Measurements from ENCODE around the gene TCP11.
"Not testable (repeated sequence)": the region's sequence is repeated elsewhere in the genome, so short reads cannot be mapped to it uniquely, and the experiment has no call there.

The TCP11 gene

GRCh38 chr6:35146453-35146852 lies 5.3 kb upstream of the TCP11 start:
- no peak for DNase-seq (ENCODE audit: low read depth in 2 of 2)

- no peak for DNase-seq (ENCODE audit: low read depth in 2 of 2)
Measured at GRCh38 chr6:35145757-35146156, 4.6 kb upstream of the TCP11 start.

- no peak for DNase-seq (ENCODE audit: low read depth in 2 of 2)
Measured at GRCh38 chr6:35142588-35143569, 1.7 kb upstream of the TCP11 start.

GRCh38 chr6:35140639-35141006 lies 516 bp downstream of the TCP11 start:
- no peak for DNase-seq (ENCODE audit: low read depth in 2 of 2)

GRCh38 chr6:35139924-35140638 lies 1.1 kb downstream of the TCP11 start:
- peak in 1 of 2 experiments; percentile 38 for DNase-seq (ENCODE audit: low read depth in 2 of 2)

- DNase-seq (ENCODE audit: low read depth in 2 of 2) = no peak
Measured at GRCh38 chr6:35139470-35139869, 1.7 kb downstream of the TCP11 start.

GRCh38 chr6:35138191-35138590 lies 2.9 kb downstream of the TCP11 start:
- not testable (repeated sequence) for DNase-seq (ENCODE audit: low read depth in 2 of 2)

- no peak for DNase-seq (ENCODE audit: low read depth in 2 of 2)
Measured at GRCh38 chr6:35136185-35136584, 5.0 kb downstream of the TCP11 start.

GRCh38 chr6:35128496-35128895 lies 12.6 kb downstream of the TCP11 start:
- no peak for DNase-seq (ENCODE audit: low read depth in 2 of 2)

- DNase-seq (ENCODE audit: low read depth in 2 of 2) = no peak
Measured at GRCh38 chr6:35128042-35128441, 13.1 kb downstream of the TCP11 start.

- no peak for DNase-seq (ENCODE audit: low read depth in 2 of 2)
Measured at GRCh38 chr6:35124356-35124755, 16.8 kb downstream of the TCP11 start.

- no peak for DNase-seq (ENCODE audit: low read depth in 2 of 2)
Measured at GRCh38 chr6:35120746-35121145, 20.4 kb downstream of the TCP11 start.

GRCh38 chr6:35108309-35108885 lies 32.7 kb downstream of the TCP11 start:
- DNase-seq (ENCODE audit: low read depth in 2 of 2) = no peak

GRCh38 chr6:35107761-35108160 lies 33.4 kb downstream of the TCP11 start:
- DNase-seq (ENCODE audit: low read depth in 2 of 2) = not testable (repeated sequence)

GRCh38 chr6:35107208-35107607 lies 33.9 kb downstream of the TCP11 start:
- DNase-seq (ENCODE audit: low read depth in 2 of 2) = not testable (repeated sequence)

GRCh38 chr6:35106061-35106460 lies 35.1 kb downstream of the TCP11 start:
- not testable (repeated sequence) for DNase-seq (ENCODE audit: low read depth in 2 of 2)

- no peak for DNase-seq (ENCODE audit: low read depth in 2 of 2)
Measured at GRCh38 chr6:35105078-35105477, 36.1 kb downstream of the TCP11 start.

- DNase-seq (ENCODE audit: low read depth in 2 of 2) = no peak
Measured at GRCh38 chr6:35099116-35099515, 42.0 kb downstream of the TCP11 start.

GRCh38 chr6:35096129-35096862 lies 44.8 kb downstream of the TCP11 start:
- DNase-seq (ENCODE audit: low read depth in 2 of 2) = no peak

- DNase-seq (ENCODE audit: low read depth in 2 of 2) = no peak
Measured at GRCh38 chr6:35094183-35094582, 47.0 kb downstream of the TCP11 start.

- DNase-seq (ENCODE audit: low read depth in 2 of 2) = no peak
Measured at GRCh38 chr6:35093783-35094182, 47.4 kb downstream of the TCP11 start.

GRCh38 chr6:35093118-35093445 lies 48.1 kb downstream of the TCP11 start:
- no peak for DNase-seq (ENCODE audit: low read depth in 2 of 2)
